Stomach (tissue), 4 donors: Measurements from ENCODE around the gene TMEM176B.

Experiments
- CTCF ChIP-seq, 7 experiments: fragments of 450-650 bp in 4 of 7; fragments of 200-600 bp in 3 of 7; sonication (generic) in 3 of 7; IDR thresholded peaks; one replicate each; pipeline ENCODE4 v1.5.1; 2016 to 2019; ENCODE audit warnings: antibody characterized with exemption in 7 of 7, control low read depth in 2 of 7, mild to moderate bottlenecking in 1 of 7
- EP300 ChIP-seq: sonication (generic); formaldehyde crosslinking; IDR thresholded peaks from one replicate; pipeline ENCODE4 v1.6.1; 2017; ENCODE audit warnings: antibody characterized with exemption
- POLR2A ChIP-seq, 4 donors: fragments of 450-650 bp; IDR thresholded peaks; one replicate each; pipeline ENCODE4 v1.6.1; 2016; ENCODE audit warnings: antibody characterized with exemption in 4 of 4, control low read depth in 2 of 4, mild to moderate bottlenecking in 1 of 4, moderate library complexity in 1 of 4
- POLR2AphosphoS5 ChIP-seq, 3 donors: sonication (generic); formaldehyde crosslinking; IDR thresholded peaks; one replicate each; pipeline ENCODE4 v1.6.1; 2016; ENCODE audit warnings: antibody characterized with exemption in 3 of 3

GRCh38 chr7:150756858-150757257, 43.3 kb downstream of the TMEM176B start:
- TF ChIP-seq POLR2A (IDR thresholded peaks at IDR 0.05) (no peak), CTCF (IDR thresholded peaks at IDR 0.05) (peak in 3 of 7 experiments; percentile 27 to 39 (median 32)), POLR2AphosphoS5 (IDR thresholded peaks at IDR 0.05) (no peak), EP300 (no peak)
